ENCODE data around the gene STPG3. TPM values are rescaled to one million over a fixed set of nuclear protein-coding genes. Genes with fewer than 3 reads are reported as not detected.

Gene STPG3
- total RNA-seq, 2 donors from 2014 or later: not detected

GRCh38 chr9:137244486-137245449, 6.3 kb upstream of the STPG3 start:
- intact Hi-C loops (cut with DNase I): no loop called here
- peaks cover 13% of the 10 kb centered on the region for H3K4me1 ChIP-seq
- no peak overlapping the region for H3K4me3 ChIP-seq
- no peak overlapping the region for H3K9ac ChIP-seq (ENCODE audit: low read depth in 2 of 2, low read length in 2 of 2)
- no peaks in the 10 kb centered on the region for H3K9me3 ChIP-seq
- H3K36me3 ChIP-seq: peaks cover 10% of the 10 kb centered on the region
- H3K27ac ChIP-seq: no peak overlapping the region
- TF ChIP-seq CTCF (IDR thresholded peaks at IDR 0.05): no peak
- no peak for DNase-seq
- no peaks in the 10 kb centered on the region for H3K27me3 ChIP-seq

- H3K36me3 ChIP-seq: peaks cover 10% of the 10 kb centered on the region
- no peak for DNase-seq
- no peaks in the 10 kb centered on the region for H3K9me3 ChIP-seq
- H3K27me3 ChIP-seq: no peaks in the 10 kb centered on the region
- intact Hi-C loops (cut with DNase I): no loop called here
- H3K27ac ChIP-seq: no peak overlapping the region
- TF ChIP-seq CTCF (IDR thresholded peaks at IDR 0.05): no peak
- no peak overlapping the region for H3K4me3 ChIP-seq
- H3K9ac ChIP-seq (ENCODE audit: low read depth in 2 of 2, low read length in 2 of 2): no peak overlapping the region
- H3K4me1 ChIP-seq: peaks cover 13% of the 10 kb centered on the region
Measured at GRCh38 chr9:137245450-137246421, 5.3 kb upstream of the STPG3 start.

- Histone ChIP-seq H3K4me1 (peaks cover 9% of the 10 kb centered on the region), H3K9me3 (no peaks in the 10 kb centered on the region), H3K9ac (ENCODE audit: low read depth in 2 of 2, low read length in 2 of 2) (no peak overlapping the region), H3K27me3 (no peaks in the 10 kb centered on the region), H3K36me3 (peaks cover 10% of the 10 kb centered on the region), H3K4me3 (no peak overlapping the region), H3K27ac (no peak overlapping the region)
- intact Hi-C loops (cut with DNase I): no loop called here
- DNase-seq: no peak
- TF ChIP-seq CTCF (IDR thresholded peaks at IDR 0.05): no peak
Measured at GRCh38 chr9:137247135-137247915, 3.8 kb upstream of the STPG3 start.

GRCh38 chr9:137247916-137248175, 3.2 kb upstream of the STPG3 start:
- intact Hi-C loops (cut with DNase I): no loop called here
- Histone ChIP-seq H3K27ac (no peak overlapping the region), H3K4me1 (peaks cover 4% of the 10 kb centered on the region), H3K36me3 (peaks cover 7% of the 10 kb centered on the region), H3K9me3 (no peaks in the 10 kb centered on the region), H3K27me3 (no peaks in the 10 kb centered on the region), H3K4me3 (no peak overlapping the region), H3K9ac (ENCODE audit: low read depth in 2 of 2, low read length in 2 of 2) (no peak overlapping the region)
- TF ChIP-seq CTCF (IDR thresholded peaks at IDR 0.05): no peak
- DNase-seq: no peak
